Nephron progenitor cell (in vitro differentiated cells): ENCODE data around the gene TECPR2.
A peak's percentile ranks its signal among the peaks of the same experiment; 100 is the strongest.

Experiments
- DNase-seq: peaks from one replicate; pipeline ENCODE4 v3.0.0; 2021
- H3K27ac Mint-ChIP-seq: 2 replicates; pipeline ENCODE4 v1.8.0; 2021; ENCODE audit warnings: mild to moderate bottlenecking, moderate library complexity, mixed read lengths
- H3K27me3 Mint-ChIP-seq: 2 replicates; pipeline ENCODE4 v1.8.0; 2021; ENCODE audit warnings: mild to moderate bottlenecking, low read depth, mixed read lengths; ENCODE audit not compliant: poor library complexity
- H3K36me3 Mint-ChIP-seq: 2 replicates; pipeline ENCODE4 v1.8.0; 2021; ENCODE audit warnings: low read depth, mixed read lengths
- H3K4me1 Mint-ChIP-seq: 2 replicates; pipeline ENCODE4 v1.8.0; 2021; ENCODE audit warnings: mixed read lengths
- H3K4me3 Mint-ChIP-seq: 2 replicates; pipeline ENCODE4 v1.8.0; 2021; ENCODE audit warnings: mild to moderate bottlenecking, moderate library complexity, mixed read lengths
- H3K9me3 Mint-ChIP-seq: 2 replicates; pipeline ENCODE4 v1.8.0; 2021; ENCODE audit warnings: mild to moderate bottlenecking, moderate library complexity, mixed read lengths
- CTCF ChIP-seq: fragments of 200-600 bp; sonication (generic); IDR thresholded peaks from 2 replicates; pipeline ENCODE4 v1.5.0; 2021; ENCODE audit warnings: antibody characterized with exemption

TECPR2 gene

DNA sequence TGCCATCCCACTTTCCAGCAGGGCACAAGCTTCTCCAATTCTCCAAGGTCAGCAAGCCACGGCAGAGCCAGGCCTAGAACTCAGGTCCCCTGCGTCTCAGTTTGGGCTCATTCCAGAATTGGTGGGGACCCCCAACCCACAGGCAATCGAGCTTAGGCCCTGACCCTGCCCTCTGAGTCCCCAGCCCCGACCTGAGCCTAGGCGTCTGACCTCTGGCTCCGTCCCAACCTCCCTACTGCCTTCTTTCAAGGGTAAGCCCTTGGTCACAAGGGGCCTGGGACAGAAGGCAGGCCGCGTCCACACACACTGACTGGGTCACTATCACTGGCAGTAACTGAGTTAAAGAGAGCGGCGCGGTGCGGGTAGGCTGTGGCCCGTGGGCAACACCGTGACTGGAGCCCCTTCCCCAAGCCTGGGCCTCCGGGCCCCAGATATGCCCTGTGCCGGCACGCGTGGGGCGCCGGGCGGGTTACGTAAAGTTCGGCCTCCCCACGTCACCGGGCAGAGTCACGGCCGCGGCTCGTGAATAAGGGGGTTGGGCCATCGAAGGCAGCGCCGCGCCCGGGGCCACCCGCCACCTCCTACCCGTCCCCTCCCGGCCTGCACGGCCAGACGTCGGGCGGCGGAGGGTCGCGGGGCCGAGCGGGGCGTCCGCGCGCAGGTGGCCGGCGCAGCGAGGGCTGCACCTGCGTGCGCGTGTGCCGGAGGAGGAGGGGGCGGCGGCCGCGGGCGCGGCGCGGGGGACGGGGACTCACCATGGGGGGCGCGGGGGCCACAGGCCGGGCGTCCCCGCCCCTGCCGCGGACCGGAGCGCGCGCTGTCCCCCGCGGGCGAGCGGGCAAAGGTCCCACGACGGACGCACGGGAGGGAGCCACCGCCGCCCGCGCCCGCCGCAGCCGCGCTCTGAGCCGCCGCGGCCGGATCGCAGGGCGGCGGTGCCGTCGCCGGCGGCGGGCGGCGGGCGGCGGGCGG, 146.3 kb downstream of the TECPR2 start:
- TF ChIP-seq CTCF = no peak
- H3K27me3 Mint-ChIP-seq = peaks cover 3% of the 10 kb centered on the region
- peaks cover 46% of the 10 kb centered on the region for H3K4me1 Mint-ChIP-seq
- H3K9me3 Mint-ChIP-seq = no peaks in the 10 kb centered on the region
- DNase-seq = peak; percentile 54
- peaks cover 5% of the 10 kb centered on the region for H3K36me3 Mint-ChIP-seq
- no peak overlapping the region for H3K27ac Mint-ChIP-seq
- H3K4me3 Mint-ChIP-seq = peak overlapping the region; percentile 82

DNA sequence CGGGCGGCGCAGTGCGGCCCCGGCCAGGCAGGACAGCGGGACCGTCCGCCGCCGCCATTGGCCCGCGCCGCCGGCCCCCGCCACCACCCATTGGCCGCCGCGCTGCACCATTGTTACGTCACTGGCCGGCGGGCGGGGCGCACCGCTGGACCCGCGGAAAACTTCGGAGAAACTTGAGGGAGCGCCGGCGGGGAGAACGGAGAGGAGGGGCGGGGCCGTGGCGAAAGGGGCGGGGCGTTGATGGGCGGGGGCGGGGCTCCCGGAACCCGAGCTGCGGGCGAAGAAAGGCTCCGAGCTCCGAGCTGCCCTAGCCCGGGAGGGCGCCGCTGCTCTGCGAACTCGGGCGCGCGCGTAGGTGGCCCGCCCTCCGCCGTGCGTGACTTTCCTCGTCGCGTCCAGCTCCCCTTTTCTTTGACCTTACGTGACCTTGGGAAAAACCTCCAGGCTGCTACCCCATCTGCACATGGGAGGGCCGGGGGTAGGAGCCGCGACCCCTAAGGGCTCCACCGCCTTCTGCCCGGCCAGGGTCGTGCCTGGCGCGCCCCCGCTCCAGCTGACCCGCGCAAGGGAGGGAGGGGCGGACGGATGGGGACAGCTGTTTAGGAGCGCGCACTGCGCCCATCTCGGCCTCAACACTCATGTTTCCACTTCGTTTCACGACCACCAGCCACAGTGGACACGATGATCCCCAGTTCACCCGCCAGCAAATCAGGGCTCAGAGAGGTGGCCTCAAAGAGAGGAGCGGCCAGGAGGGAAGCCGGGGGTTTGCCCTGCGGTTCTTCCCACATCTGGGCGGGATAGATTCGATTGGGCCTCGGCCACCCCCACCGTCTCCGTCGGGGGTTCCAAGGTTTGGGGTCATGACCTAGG, 147.2 kb downstream of the TECPR2 start, which contains the start of gene ANKRD9:
TSS of gene ANKRD9 (minus strand) at position 31 of the 870 bp plus-strand sequence. CDS start 1,887 bp downstream, outside the sequence.
- peak within 1 kb of the TSS; percentile 83 for H3K4me3 Mint-ChIP-seq
- peaks cover 5% of the 10 kb centered on the region for H3K36me3 Mint-ChIP-seq

DNA sequence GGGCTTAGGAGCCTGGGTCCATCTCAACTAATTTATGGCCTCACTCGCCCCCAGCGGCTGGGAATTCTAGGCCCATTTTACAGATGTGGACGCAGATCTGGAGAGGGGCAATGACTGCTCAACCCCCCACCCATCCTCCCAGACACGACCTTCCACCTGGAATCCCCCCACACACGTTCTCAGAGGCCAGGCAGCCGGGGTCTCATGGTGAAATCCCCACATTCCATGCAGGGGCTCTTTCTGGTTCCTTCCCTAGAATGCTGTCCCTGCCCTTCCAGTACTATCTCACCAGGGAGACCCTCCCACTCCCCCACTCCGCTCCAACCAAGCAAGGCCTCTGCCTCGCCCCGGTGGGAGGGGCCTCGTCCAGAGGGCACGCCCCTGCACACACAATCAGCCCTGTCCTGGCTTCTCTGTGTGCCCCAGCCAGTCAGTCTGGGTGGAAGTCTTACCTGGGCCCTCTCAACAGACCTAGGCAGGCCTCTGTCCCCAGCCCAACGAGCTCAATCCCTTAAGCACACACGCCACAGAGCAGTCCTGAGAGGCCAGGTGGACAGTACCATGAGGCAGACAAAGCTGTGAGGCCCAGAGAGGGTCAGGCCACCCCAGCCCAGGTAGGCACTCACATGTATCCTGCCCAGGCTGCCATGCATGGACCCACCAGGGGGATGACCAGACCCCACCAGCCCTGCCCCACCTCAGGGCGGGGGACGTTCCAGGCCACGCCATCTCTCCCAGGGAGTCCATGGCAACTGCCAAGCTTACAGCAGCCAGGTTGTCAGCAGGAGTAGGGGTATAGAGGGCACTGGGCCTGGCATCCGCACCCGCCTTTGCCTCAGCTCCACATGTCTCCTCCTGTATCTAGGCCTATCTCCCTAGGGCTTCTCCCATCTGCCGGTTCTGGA, 148.1 kb downstream of the TECPR2 start:
- Mint-ChIP-seq H3K9me3 (no peaks in the 10 kb centered on the region), H3K27ac (no peak overlapping the region), H3K27me3 (peaks cover 11% of the 10 kb centered on the region), H3K36me3 (peaks cover 5% of the 10 kb centered on the region), H3K4me3 (peak overlapping the region; percentile 83), H3K4me1 (peaks cover 37% of the 10 kb centered on the region)
- peak; percentile 84 for DNase-seq
- TF ChIP-seq CTCF = no peak

More for the DNA sequence above, 147.2 kb downstream of the TECPR2 start, which contains the start of gene ANKRD9:
- peaks cover 37% of the 10 kb centered on the region for H3K4me1 Mint-ChIP-seq
- H3K27me3 Mint-ChIP-seq = peaks cover 8% of the 10 kb centered on the region
- TF ChIP-seq CTCF = no peak
- no peaks in the 10 kb centered on the region for H3K9me3 Mint-ChIP-seq
- H3K27ac Mint-ChIP-seq = no peak within 1 kb of the TSS
- peak; percentile 98 for DNase-seq

DNA sequence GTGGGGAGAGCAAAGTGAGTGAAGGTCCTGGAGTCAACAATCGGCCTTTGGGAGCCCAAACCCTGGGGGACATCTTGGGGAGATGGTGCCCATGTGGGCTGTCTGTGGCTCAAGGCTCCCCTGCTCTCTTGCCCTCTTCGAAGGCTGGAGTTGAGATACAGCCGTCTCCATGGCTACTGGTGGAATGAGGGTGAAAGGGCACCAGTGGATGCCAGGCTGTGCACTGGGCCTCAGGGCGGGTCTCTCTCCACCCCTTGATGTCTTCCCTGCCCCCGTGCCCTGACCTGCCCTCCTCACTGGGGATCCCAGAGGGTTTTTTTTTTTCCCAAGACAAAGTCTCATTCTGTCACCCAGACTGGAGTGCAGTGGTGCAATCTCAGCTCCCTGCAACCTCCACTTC, 148.8 kb downstream of the TECPR2 start:
- Mint-ChIP-seq H3K4me3 (no peak overlapping the region), H3K27me3 (peaks cover 15% of the 10 kb centered on the region), H3K4me1 (peaks cover 37% of the 10 kb centered on the region), H3K9me3 (no peaks in the 10 kb centered on the region), H3K27ac (no peak overlapping the region), H3K36me3 (peaks cover 5% of the 10 kb centered on the region)
- no peak for DNase-seq
- no peak for TF ChIP-seq CTCF

DNA sequence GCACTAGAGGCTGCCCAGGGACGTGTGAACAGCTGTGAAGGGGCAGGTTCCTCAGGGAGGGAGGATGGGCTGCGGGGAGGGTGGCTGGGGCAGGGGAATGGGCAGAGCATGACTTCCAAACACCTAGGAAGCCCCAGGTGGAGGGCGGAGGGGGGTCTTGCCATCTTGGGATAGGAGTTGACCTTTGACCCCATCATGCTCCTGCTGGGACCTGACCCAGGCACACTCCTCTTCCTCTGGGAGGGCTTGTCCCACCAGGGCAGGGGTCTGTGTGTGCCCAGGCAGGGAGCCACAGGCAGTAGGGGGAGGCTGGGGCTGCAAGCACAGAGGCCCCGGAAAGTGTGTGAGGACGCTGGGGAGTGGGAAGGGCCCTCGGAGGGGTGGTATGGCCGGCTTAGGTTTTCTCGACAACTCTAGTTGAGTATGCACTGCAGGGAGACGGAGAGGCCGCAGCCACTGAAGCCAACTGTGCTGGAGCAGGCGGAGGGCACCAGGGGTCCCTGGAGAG, 150.1 kb downstream of the TECPR2 start:
- Mint-ChIP-seq H3K4me1 (peaks cover 36% of the 10 kb centered on the region), H3K4me3 (no peak overlapping the region)
- no peak for TF ChIP-seq CTCF

More for the DNA sequence above, 150.1 kb downstream of the TECPR2 start:
- Mint-ChIP-seq H3K36me3 (peaks cover 4% of the 10 kb centered on the region), H3K27ac (peak overlapping the region; percentile 45), H3K9me3 (no peaks in the 10 kb centered on the region), H3K27me3 (peaks cover 16% of the 10 kb centered on the region)
- no peak for DNase-seq
